ENCODE measurements around the gene FAM161A. TPM values are rescaled to one million over a fixed set of nuclear protein-coding genes. Genes with fewer than 3 reads are reported as not detected.
"Not testable (repeated sequence)": the region's sequence is repeated elsewhere in the genome, so short reads cannot be mapped to it uniquely, and the experiment has no call there.

The FAM161A gene
- total and polyA plus RNA-seq, 2 donors (not counting 1 experiment from before 2014, with no cell fraction given): 0.76 to 6.8 TPM

GRCh38 chr2:61876400-61876799 lies 22.5 kb upstream of the FAM161A start:
- no peaks in the 10 kb centered on the region for H3K9me3 Mint-ChIP-seq (ENCODE audit: insufficient read depth)
- intact Hi-C loops (cut with micrococcal nuclease): no loop called here
- Histone ChIP-seq H3K9ac (ENCODE audit: low read length) (no peak overlapping the region), H3K79me2 (ENCODE audit: control insufficient read depth, insufficient read depth, low read length) (no peaks in the 10 kb centered on the region), H4K20me1 (ENCODE audit: control insufficient read depth, insufficient read depth, low read length, poor library complexity, severe bottlenecking) (peaks cover 4% of the 10 kb centered on the region), H2AFZ (ENCODE audit: insufficient read depth, low read depth, low read length, poor library complexity, severe bottlenecking) (no peak overlapping the region), H3K4me3 (ENCODE audit: control extremely low read depth in 1 of 5, extremely low read depth in 1 of 5, insufficient read depth in 1 of 5, low read depth in 2 of 5, low read length in 4 of 5) (no peak overlapping the region), H3K4me2 (replicated peaks; ENCODE audit: low read depth, low read length, poor library complexity, severe bottlenecking) (no peak overlapping the region), H3K9me3 (ENCODE audit: control extremely low read depth in 1 of 3, control insufficient read depth in 2 of 3, insufficient read depth in 1 of 3, low read length in 2 of 3) (no peaks in the 10 kb centered on the region), H3K27ac (ENCODE audit: low read length in 2 of 2) (no peak overlapping the region), H3K36me3 (replicated peaks in 1 of 2; ENCODE audit: control extremely low read depth in 1 of 2, control insufficient read depth in 1 of 2, extremely low read depth in 1 of 2, insufficient read depth in 2 of 2, low read length in 1 of 2) (peaks cover 29 to 86% of the 10 kb centered on the region in 2 experiments), H3K4me1 (ENCODE audit: control insufficient read depth in 2 of 2, insufficient read depth in 2 of 2, low read length in 2 of 2) (no peaks in the 10 kb centered on the region), H3K27me3 (replicated peaks in 1 of 4; ENCODE audit: control extremely low read depth in 1 of 4, control insufficient read depth in 3 of 4, insufficient read depth in 4 of 4, low read length in 3 of 4) (no peaks in the 10 kb centered on the region)
- TF ChIP-seq CTCF (IDR thresholded peaks at IDR 0.05) (no peak), EZH2 (IDR thresholded peaks at IDR 0.05; ENCODE audit: borderline replicate concordance, insufficient read depth, low read depth, low read length, poor library complexity, severe bottlenecking) (no peak)
- H3K27ac Mint-ChIP-seq: no peak overlapping the region
- no peak overlapping the region for H3K4me3 Mint-ChIP-seq
- POLR2A ChIA-PET: no interaction called here
- no peaks in the 10 kb centered on the region for H3K4me1 Mint-ChIP-seq
- H3K27me3 Mint-ChIP-seq: no peaks in the 10 kb centered on the region
- DNase-seq: no peak
- CTCF ChIA-PET: no interaction called here
- no CpG with 5 or more reads among the region's 1 CpG for WGBS (ENCODE audit: insufficient coverage)
- no peak for ATAC-seq (ENCODE audit: low read depth)

GRCh38 chr2:61866482-61867089 lies 12.7 kb upstream of the FAM161A start:
- H3K27me3 ChIP-seq (replicated peaks in 1 of 4; ENCODE audit: control extremely low read depth in 1 of 4, control insufficient read depth in 3 of 4, insufficient read depth in 4 of 4, low read length in 3 of 4); H3K27ac Mint-ChIP-seq; H3K4me1 Mint-ChIP-seq; H2AFZ ChIP-seq (ENCODE audit: insufficient read depth, low read depth, low read length, poor library complexity, severe bottlenecking); H3K79me2 ChIP-seq (ENCODE audit: control insufficient read depth, insufficient read depth, low read length); ATAC-seq (ENCODE audit: low read depth); H3K9me3 ChIP-seq (ENCODE audit: control extremely low read depth in 1 of 3, control insufficient read depth in 2 of 3, insufficient read depth in 1 of 3, low read length in 2 of 3); H3K4me3 ChIP-seq (ENCODE audit: control extremely low read depth in 1 of 5, extremely low read depth in 1 of 5, insufficient read depth in 1 of 5, low read depth in 2 of 5, low read length in 4 of 5); DNase-seq; H3K27ac ChIP-seq (ENCODE audit: low read length in 2 of 2); intact Hi-C loops (cut with micrococcal nuclease); H3K4me1 ChIP-seq (ENCODE audit: control insufficient read depth in 2 of 2, insufficient read depth in 2 of 2, low read length in 2 of 2); H3K4me2 ChIP-seq (replicated peaks; ENCODE audit: low read depth, low read length, poor library complexity, severe bottlenecking); H4K20me1 ChIP-seq (ENCODE audit: control insufficient read depth, insufficient read depth, low read length, poor library complexity, severe bottlenecking); H3K9me3 Mint-ChIP-seq (ENCODE audit: insufficient read depth); H3K9ac ChIP-seq (ENCODE audit: low read length); H3K4me3 Mint-ChIP-seq; CTCF ChIA-PET; H3K27me3 Mint-ChIP-seq: not testable (repeated sequence)
- H3K36me3 ChIP-seq (replicated peaks in 1 of 2; ENCODE audit: control extremely low read depth in 1 of 2, control insufficient read depth in 1 of 2, extremely low read depth in 1 of 2, insufficient read depth in 2 of 2, low read length in 1 of 2): peaks cover 10 to 49% of the 10 kb centered on the region in 2 experiments
- POLR2A ChIA-PET: interaction anchor here (0.8 to 1.1 kb wide), 2 partner anchors 12 to 578 kb away, joined by 3 to 6 read pairs; no protein-coding TSS in a partner anchor
- WGBS (ENCODE audit: insufficient coverage): 96% methylated on average over 10 of the region's 14 CpGs

All from B cell (primary cell).